Thyroid gland (tissue), 4 donors: Measurements from ENCODE around the gene NCK1. TPM values are rescaled to one million over a fixed set of nuclear protein-coding genes. Genes with fewer than 3 reads are reported as not detected.

Experiments used
- DNase-seq, 2 donors: peaks; one replicate each; pipeline ENCODE4 v3.0.0-alpha.2; 2019
- H3K27ac ChIP-seq, 3 donors: fragments of 200-600 bp; sonication (generic); 1 replicate in 2 of 3; 2 replicates in 1 of 3; pipeline ENCODE4 v1.5.1; 2016 to 2019; ENCODE audit warnings: mild to moderate bottlenecking in 1 of 3, moderate library complexity in 1 of 3
- H3K27me3 ChIP-seq: fragments of 200-600 bp; sonication (generic); one replicate; pipeline ENCODE4 v1.5.1; 2019
- H3K36me3 ChIP-seq, 2 donors: fragments of 200-600 bp; sonication (generic); one replicate each; pipeline ENCODE4 v1.5.1; 2016 to 2019
- H3K4me1 ChIP-seq, 2 donors: fragments of 200-600 bp; sonication (generic); one replicate each; pipeline ENCODE4 v1.5.1; 2017 to 2019
- H3K4me3 ChIP-seq, 3 donors: fragments of 200-600 bp; sonication (generic); replicated peaks in 1 of 3; 1 replicate in 2 of 3; 2 replicates in 1 of 3; pipeline ENCODE4 v1.5.1; 2016; ENCODE audit warnings: mild to moderate bottlenecking in 1 of 3
- H3K9me3 ChIP-seq: fragments of 200-600 bp; sonication (generic); one replicate; pipeline ENCODE4 v1.5.1; 2017
- CTCF ChIP-seq, 6 experiments: fragments of 200-600 bp in 3 of 6; fragments of 450-650 bp in 3 of 6; sonication (generic) in 3 of 6; IDR thresholded peaks; one replicate each; pipeline ENCODE4 v1.5.1; 2016 to 2019; ENCODE audit warnings: antibody characterized with exemption in 6 of 6, mild to moderate bottlenecking in 2 of 6, inconsistent platforms in 1 of 6, moderate library complexity in 1 of 6
- POLR2A ChIP-seq, 2 donors: fragments of 450-650 bp; IDR thresholded peaks; one replicate each; pipeline ENCODE4 v1.6.1; 2017; ENCODE audit warnings: antibody characterized with exemption in 2 of 2, mild to moderate bottlenecking in 2 of 2, moderate library complexity in 1 of 2
- WGBS, 2 donors: methylation state at CpG; one replicate each; pipeline ENCODE4 v1.1.5; 2017; 5-methylcytosine and 5-hydroxymethylcytosine counted together
- intact Hi-C: fragments of 100-400 bp; cut with DNase I; formaldehyde crosslinking; loops from one replicate; pipeline ENCODE4 v1.15.1; 2023
- total RNA-seq, 4 donors: library from RNA; depleted of rRNA; stranded (reverse); fragments of >200 nt; gene quantifications; one replicate each; pipeline ENCODE4 v1.2.3, GENCODE V29; 2016

Gene NCK1
- total RNA-seq, 4 donors from 2014 or later = 46.1 to 64.4 (median 47.0) TPM

DNA sequence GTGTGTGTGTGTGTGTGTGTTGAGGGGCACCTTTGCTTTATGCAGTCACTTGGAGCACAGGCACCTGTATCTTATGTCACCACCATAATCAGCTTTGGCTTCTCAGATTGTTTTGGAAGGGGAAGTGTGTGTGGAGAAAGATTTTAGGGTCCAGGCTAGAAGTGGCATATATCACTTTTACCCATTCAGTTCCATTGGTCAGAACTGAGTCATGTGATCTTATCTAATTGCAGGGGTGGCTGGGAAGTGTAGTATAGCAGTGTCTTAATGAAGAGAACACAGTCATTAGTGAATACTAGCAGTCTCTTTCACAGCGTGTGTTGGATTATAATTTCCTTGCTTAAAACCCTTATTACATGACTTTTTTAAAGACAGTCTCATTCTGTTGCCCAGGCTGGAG lies 20.6 kb downstream of the NCK1 start:
- H3K4me3 ChIP-seq = no peak overlapping the region
- H3K27me3 ChIP-seq = no peaks in the 10 kb centered on the region
- intact Hi-C loops = no loop called here
- H3K27ac ChIP-seq = no peak overlapping the region
- no peak for DNase-seq
- H3K9me3 ChIP-seq = no peaks in the 10 kb centered on the region
- no peak for TF ChIP-seq POLR2A (IDR thresholded peaks at IDR 0.05)
- TF ChIP-seq CTCF (IDR thresholded peaks at IDR 0.05) = no peak
- no peaks in the 10 kb centered on the region for H3K36me3 ChIP-seq
- WGBS, 2 donors = 84 to 96% methylated on average over 1 of the region's 1 CpG
- no peaks in the 10 kb centered on the region for H3K4me1 ChIP-seq

DNA sequence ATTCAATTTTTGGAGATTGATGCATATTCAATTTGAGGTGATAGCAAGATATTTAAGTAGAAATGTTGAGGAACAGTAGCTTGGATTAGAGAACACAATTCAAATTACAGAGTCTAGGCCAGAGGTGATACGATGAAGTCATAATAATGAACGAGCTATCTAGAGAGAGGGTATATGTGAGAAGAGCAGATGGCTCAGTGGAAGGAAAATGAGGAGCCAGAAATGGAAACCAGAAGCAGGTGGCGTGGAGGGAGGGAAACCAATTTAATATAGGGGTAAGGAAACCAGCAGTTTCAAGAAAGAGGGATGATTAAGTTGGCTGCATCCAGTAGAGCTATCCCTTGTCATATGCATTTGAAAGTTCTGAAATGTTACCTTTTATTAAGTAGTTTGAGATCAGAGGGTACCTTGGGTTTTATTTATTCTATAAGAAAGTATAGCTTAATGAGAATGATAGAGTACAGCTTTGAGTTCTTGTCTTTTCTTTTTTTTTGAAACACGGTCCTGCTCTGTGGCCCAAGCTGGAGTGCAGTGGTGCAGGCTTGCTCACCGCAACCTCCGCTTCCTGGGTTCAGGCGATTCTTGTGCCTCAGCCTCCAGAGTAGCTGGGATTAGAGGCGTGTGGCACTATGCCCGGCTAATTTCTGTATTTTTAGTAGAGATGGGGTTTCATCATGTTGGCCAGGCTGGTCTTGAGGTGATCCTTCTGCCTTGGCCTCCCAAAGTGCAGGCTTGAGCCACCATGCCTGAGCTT lies 22.1 kb downstream of the NCK1 start:
- H3K27me3 ChIP-seq = no peaks in the 10 kb centered on the region
- H3K27ac ChIP-seq = no peak overlapping the region
- intact Hi-C loops = no loop called here
- H3K36me3 ChIP-seq = no peaks in the 10 kb centered on the region
- H3K4me1 ChIP-seq = no peaks in the 10 kb centered on the region
- H3K4me3 ChIP-seq = no peak overlapping the region
- 93 to 95% methylated on average over 9 of the region's 9 CpGs for WGBS, 2 donors
- H3K9me3 ChIP-seq = no peaks in the 10 kb centered on the region
- no peak for TF ChIP-seq CTCF (IDR thresholded peaks at IDR 0.05)
- TF ChIP-seq POLR2A (IDR thresholded peaks at IDR 0.05) = no peak
- DNase-seq = no peak

DNA sequence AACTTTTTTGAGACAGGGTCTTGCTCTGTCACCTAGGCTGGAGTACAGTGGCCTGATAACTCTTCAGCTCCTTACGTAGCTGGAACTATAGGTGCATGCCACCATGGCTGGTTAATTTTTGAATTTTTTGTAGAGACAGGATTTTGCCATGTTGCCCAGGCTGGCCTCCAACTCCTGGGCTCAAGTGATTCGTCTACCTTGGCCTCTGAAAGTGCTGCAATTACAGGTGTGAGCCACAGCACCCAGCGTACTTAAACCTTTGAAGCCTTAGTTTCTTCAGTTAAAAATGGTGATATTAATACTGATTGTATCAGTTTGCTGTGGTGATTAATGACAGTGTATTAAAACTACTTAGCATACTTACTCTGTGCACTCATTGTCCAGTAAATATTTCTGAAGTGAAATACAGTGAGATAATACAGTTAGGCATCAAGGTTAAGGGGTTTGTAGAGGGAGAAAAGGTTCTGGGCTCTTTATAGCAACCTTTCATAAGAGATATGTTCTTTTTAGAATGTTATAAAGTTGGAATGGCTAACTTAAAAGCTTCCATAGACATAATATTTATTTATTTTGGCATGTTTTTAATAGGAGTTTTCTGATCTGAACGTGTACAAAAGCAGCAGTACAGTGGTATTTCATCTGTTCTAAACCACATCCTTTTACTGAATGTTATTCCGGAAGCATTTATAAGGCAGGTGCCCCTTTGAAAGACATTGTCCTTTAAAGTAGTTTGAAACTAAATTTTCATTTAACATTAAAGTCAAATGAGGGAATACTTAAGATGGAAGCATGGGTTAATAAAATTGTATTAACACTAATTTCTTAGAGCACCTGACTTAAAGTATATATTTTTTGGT lies 23.6 kb downstream of the NCK1 start:
- Histone ChIP-seq H3K4me1 (no peaks in the 10 kb centered on the region), H3K27me3 (no peaks in the 10 kb centered on the region), H3K9me3 (no peaks in the 10 kb centered on the region), H3K4me3 (no peak overlapping the region), H3K27ac (no peak overlapping the region), H3K36me3 (no peaks in the 10 kb centered on the region)
- WGBS, 2 donors = 79 to 85% methylated on average over 5 of the region's 5 CpGs
- TF ChIP-seq CTCF (IDR thresholded peaks at IDR 0.05) (no peak), POLR2A (IDR thresholded peaks at IDR 0.05) (no peak)
- no peak for DNase-seq
- intact Hi-C loops = no loop called here

DNA sequence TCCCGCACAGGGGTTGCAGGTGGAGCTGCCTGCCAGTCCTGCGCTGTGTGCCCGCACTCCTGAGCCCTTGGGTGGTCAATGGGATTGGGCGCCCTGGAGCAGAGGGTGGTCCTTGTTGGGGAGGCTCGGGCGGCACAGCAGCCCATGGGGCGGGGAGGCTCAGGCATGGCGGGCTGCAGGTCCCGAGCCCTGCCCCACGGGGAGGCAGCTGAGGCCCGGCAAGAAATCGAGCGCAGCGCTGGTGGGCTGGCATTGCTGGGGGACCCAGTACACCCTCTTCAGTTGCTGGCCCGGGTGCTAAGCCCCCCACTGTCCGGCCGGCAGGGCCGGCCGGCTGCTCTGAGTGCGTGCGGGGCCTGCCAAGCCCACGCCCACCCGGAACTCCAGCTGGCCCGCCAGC lies 27.9 kb downstream of the NCK1 start:
- H3K9me3 ChIP-seq = no peaks in the 10 kb centered on the region
- no peak for DNase-seq
- no peaks in the 10 kb centered on the region for H3K36me3 ChIP-seq
- peaks cover 5 to 6% of the 10 kb centered on the region in 2 donors for H3K4me1 ChIP-seq
- no peak for TF ChIP-seq POLR2A (IDR thresholded peaks at IDR 0.05)
- no peak for TF ChIP-seq CTCF (IDR thresholded peaks at IDR 0.05)
- WGBS, 2 donors = 92% methylated on average over 16 of the region's 24 CpGs; no CpG with 5 or more reads in 1 of the 2 donors
- H3K4me3 ChIP-seq = no peak overlapping the region
- intact Hi-C loops = no loop called here
- H3K27me3 ChIP-seq = no peaks in the 10 kb centered on the region
- H3K27ac ChIP-seq = no peak overlapping the region
